NCI-H774 (cell line): ENCODE measurements around the gene AP3D1.

Source experiments
- DNase-seq: peaks from one replicate; lab custom pipeline; 2025; lab: John Stamatoyannopoulos, UW

Gene AP3D1

GRCh38 chr19:2084993-2085720 lies 66.2 kb downstream of the AP3D1 start:
- no peak for DNase-seq

GRCh38 chr19:2083174-2083854 lies 68.1 kb downstream of the AP3D1 start:
- DNase-seq = peak; percentile 25

- DNase-seq = no peak
Measured at GRCh38 chr19:2081873-2082810, 69.2 kb downstream of the AP3D1 start.

- no peak for DNase-seq
Measured at GRCh38 chr19:2080336-2080988, 70.9 kb downstream of the AP3D1 start.

GRCh38 chr19:2079865-2080301 lies 71.5 kb downstream of the AP3D1 start:
- DNase-seq = no peak

GRCh38 chr19:2079076-2079864 lies 72.1 kb downstream of the AP3D1 start:
- no peak for DNase-seq

GRCh38 chr19:2077833-2078619 lies 73.3 kb downstream of the AP3D1 start:
- no peak for DNase-seq

- DNase-seq = no peak
Measured at GRCh38 chr19:2077398-2077797, 74.0 kb downstream of the AP3D1 start.

- DNase-seq = no peak
Measured at GRCh38 chr19:2076526-2076944, 74.8 kb downstream of the AP3D1 start.

- no peak for DNase-seq
Measured at GRCh38 chr19:2072757-2073551, 78.4 kb downstream of the AP3D1 start.

- no peak for DNase-seq
Measured at GRCh38 chr19:2070986-2071673, 80.2 kb downstream of the AP3D1 start.

GRCh38 chr19:2070436-2070827 lies 80.9 kb downstream of the AP3D1 start:
- DNase-seq = no peak

- DNase-seq = no peak
Measured at GRCh38 chr19:2064788-2065524, 86.4 kb downstream of the AP3D1 start.

GRCh38 chr19:2064395-2064787 lies 87.0 kb downstream of the AP3D1 start:
- DNase-seq = no peak

GRCh38 chr19:2063824-2064223 lies 87.5 kb downstream of the AP3D1 start:
- DNase-seq = no peak

GRCh38 chr19:2062770-2063169 lies 88.6 kb downstream of the AP3D1 start:
- DNase-seq = no peak

GRCh38 chr19:2062389-2062729 lies 89.0 kb downstream of the AP3D1 start:
- DNase-seq = no peak
